HL-60/S4 treated with retinoic acid at 250 ng/mL for 4 days and 3 days (cell line): Measurements from ENCODE around the gene ABL1.

Source experiments
- in situ Hi-C: fragments of 300-500 bp; cut with MboI; formaldehyde crosslinking; loops from 2 replicates; pipeline ENCODE4 v1.7.0; 2022; ENCODE audit warnings: low sequenced_read_pairs

Gene ABL1

DNA sequence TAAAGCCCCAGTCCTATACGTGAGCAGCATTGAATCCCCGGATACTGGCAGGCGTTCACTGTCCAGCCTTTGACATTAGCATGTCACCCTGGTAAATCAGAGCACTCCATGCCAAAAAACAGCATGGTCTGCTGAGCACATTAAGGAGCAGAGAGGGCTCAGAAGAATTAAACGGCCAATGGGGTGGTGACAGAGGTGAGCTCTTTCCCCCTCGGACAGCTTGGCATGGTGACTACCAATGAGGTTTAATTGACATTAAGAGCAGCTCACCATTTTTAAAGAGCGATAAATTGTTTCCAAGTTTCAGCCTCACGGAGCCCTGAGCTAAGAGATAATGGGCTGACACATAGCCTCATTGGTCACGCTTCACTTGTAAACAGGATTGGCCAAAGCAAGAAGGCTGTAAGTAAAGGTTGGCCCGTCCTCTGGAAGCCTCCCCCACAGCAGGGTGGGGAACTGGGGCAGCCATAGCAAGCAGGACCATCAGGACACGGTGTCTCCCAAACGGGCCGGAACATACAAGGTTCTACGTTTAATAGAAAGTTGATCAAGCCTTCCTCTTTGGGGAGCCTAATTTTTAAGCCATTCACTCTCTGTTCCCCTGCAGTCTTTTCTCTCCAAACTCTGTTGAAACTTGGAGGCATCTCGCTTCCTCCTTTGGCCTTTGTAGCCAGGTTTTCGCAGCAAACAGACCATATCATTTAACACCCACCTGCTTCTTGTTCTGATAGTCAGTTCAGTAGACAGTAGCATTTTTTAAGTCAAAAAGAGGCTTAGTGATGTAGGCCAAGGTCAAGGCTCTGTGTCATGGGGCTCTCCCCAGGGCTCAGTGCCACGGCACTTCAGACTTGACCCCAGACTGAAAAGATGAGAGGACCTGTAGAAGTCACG, 35.7 kb downstream of the ABL1 start:
- in situ Hi-C loops, result loop anchor here (10.0 kb wide), 1 partner anchor 166 kb away; no protein-coding TSS in a partner anchor

DNA sequence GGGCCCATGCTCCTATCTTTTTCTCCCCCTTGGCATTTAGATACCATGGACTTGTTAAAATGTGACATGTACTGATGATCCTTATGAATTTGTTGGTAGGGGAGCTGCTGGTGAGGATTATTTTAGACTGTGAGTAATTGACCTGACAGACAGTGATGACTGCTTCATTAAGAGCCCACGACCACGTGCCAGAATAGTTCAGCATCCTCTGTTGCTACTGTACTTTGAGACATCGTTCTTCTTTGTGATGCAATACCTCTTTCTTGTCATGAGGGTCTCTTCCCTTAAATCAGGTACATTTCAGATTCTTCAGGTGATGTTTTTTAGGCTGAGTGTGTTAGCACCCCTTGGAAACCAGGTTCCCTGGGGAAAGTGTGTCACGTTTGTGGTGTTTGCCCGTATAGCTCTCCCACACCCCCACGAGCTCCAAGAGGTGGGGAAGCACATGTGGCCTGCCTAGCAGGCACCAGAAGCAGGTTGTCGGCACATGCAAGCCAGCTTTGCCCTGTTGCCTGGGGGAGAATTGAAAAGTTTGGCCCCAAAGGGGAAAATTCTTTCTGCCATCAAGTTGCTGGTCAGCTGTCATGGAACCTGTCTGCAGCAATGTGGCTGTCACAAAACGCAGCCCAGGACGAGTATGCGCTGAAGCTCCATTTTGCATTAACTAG, 36.5 kb downstream of the ABL1 start:
- in situ Hi-C loops, result loop anchor here (10.0 kb wide), 1 partner anchor 167 kb away; no protein-coding TSS in a partner anchor

DNA sequence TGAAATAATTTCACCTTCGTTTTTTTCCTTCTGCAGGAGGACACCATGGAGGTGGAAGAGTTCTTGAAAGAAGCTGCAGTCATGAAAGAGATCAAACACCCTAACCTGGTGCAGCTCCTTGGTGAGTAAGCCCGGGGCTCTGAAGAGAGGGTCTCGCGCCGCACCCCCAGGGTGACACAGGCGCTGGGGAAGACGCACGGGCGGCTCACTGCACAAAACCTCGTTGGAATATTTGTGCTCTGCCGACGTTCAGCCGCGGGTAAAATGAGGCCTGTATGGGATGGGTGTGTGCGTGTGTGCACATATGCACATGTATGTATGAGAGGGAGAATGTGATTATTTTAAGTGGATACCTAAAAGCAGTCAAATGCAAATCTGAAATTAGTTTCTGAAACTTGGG, 37.0 kb downstream of the ABL1 start:
- in situ Hi-C loops, result loop anchor here (10.0 kb wide), 1 partner anchor 167 kb away; no protein-coding TSS in a partner anchor

DNA sequence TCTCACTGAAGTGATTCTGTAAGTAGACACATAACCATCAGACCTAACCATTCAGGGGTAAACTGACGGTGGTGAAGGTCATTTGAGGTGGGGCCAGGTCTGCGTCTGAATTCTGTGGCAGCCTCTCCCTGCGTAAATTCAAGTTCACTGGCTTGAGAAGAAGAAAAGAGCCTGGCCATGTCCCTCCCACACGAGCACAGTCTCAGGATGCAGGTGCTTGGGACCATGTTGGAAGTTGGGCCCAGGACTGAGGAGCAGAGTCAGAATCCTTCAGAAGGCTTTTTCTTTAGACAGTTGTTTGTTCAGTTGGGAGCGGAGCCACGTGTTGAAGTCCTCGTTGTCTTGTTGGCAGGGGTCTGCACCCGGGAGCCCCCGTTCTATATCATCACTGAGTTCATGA, 37.5 kb downstream of the ABL1 start:
- in situ Hi-C loops, result loop anchor here (10.0 kb wide), 1 partner anchor 168 kb away; no protein-coding TSS in a partner anchor

DNA sequence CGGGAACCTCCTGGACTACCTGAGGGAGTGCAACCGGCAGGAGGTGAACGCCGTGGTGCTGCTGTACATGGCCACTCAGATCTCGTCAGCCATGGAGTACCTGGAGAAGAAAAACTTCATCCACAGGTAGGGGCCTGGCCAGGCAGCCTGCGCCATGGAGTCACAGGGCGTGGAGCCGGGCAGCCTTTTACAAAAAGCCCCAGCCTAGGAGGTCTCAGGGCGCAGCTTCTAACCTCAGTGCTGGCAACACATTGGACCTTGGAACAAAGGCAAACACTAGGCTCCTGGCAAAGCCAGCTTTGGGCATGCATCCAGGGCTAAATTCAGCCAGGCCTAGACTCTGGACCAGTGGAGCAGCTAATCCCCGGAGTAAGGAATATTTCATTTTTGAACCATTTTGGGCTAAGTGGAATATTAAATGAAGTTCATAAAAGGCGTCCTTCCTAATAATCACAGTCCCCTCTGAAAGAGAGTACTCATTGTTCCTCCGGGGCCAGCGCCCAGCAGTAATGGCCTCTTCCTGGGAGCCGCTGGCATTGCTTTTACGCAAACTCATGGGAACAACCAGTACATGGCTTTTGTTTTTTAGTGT, 38.0 kb downstream of the ABL1 start:
- in situ Hi-C loops, result loop anchor here (10.0 kb wide), 1 partner anchor 168 kb away; no protein-coding TSS in a partner anchor

DNA sequence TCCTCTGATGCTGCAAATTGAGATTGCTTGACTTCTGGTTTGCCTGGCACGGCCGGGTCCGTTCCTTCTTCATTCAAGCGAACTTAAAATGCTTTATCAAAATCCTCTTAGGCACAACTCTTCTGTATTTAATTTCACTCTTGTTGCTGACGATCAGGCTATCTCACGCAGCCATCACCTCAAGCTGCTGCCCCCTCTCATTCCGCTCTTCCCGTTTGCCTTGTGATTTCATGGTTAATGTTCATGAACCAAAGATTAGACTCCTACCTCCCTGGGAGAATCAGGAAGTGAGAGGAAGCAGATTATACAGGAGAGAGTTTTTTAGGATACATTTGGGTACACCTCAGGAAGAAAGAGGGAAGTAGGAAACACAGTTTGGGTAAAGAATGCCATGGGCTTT, 38.9 kb downstream of the ABL1 start:
- in situ Hi-C loops, result loop anchor here (10.0 kb wide), 1 partner anchor 169 kb away; no protein-coding TSS in a partner anchor

DNA sequence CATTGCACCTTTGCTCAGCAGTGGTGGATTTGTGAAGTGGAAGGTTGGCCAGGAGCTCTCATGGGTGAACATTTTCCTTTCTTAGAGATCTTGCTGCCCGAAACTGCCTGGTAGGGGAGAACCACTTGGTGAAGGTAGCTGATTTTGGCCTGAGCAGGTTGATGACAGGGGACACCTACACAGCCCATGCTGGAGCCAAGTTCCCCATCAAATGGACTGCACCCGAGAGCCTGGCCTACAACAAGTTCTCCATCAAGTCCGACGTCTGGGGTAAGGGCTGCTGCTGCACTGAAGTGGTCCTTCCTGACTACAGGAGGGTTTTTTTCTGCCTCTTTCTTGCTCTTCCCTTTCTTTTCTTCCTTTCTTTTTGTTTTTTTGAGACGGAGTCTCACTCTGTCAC, 39.7 kb downstream of the ABL1 start:
- in situ Hi-C loops, result loop anchor here (10.0 kb wide), 1 partner anchor 170 kb away; no protein-coding TSS in a partner anchor

DNA sequence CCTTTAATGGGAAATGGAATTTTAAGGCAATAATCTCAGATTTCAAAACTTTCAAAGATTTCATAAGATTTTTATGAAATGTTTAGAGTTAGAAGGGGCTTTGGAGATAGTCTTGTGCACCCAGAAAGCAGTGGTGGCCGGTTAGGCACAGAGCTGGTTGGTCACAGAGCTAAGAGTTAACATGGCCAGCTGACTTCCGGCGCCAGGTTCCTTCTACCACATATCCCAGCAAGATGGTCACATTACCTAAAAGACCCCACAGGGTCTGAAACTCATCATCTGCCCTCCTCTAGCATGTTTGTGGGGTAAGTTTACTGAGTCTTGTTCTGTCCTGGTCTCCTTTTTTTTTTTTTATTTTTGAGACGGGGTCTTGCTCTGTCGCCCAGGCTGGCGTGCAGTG, 42.2 kb downstream of the ABL1 start:
- in situ Hi-C loops, result loop anchor here (10.0 kb wide), 1 partner anchor 172 kb away; no protein-coding TSS in a partner anchor

DNA sequence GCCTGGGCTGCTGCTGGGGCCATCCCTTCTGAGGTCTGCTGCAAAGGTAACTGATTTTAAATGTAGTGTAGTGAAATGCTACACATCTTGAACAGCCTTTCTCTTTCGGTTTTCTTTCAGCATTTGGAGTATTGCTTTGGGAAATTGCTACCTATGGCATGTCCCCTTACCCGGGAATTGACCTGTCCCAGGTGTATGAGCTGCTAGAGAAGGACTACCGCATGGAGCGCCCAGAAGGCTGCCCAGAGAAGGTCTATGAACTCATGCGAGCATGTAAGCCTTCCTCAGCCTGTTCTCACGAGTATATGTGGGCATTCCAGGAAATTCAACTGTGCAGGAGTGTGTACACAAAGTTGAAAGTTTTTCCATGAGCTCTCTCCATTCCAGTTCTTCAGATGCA, 43.2 kb downstream of the ABL1 start:
- in situ Hi-C loops, result loop anchor here (10.0 kb wide), 1 partner anchor 173 kb away; no protein-coding TSS in a partner anchor

DNA sequence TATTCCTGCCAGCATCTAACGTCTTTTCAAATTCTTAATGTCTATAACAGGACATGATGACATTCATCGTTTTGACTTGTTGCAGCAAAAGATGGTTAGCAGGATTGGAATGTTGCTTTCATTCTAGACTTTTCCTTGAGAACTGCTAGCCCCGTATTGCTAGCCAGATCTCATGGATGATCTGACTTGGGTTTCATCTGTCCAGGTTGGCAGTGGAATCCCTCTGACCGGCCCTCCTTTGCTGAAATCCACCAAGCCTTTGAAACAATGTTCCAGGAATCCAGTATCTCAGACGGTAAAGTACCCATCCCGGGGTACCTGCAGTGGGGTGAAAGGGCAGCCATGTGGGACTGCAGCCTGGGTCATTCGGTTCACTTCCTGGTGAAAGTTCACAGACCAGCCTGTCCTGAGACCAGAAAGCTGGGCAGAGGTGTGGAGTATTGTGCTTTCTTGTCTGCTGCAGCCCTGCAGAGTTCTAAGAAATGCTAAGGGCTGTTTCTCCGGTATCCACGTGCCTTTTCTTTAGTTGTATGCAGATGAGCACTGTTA, 44.9 kb downstream of the ABL1 start:
- in situ Hi-C loops, result loop anchor here (10.0 kb wide), 1 partner anchor 175 kb away; no protein-coding TSS in a partner anchor

DNA sequence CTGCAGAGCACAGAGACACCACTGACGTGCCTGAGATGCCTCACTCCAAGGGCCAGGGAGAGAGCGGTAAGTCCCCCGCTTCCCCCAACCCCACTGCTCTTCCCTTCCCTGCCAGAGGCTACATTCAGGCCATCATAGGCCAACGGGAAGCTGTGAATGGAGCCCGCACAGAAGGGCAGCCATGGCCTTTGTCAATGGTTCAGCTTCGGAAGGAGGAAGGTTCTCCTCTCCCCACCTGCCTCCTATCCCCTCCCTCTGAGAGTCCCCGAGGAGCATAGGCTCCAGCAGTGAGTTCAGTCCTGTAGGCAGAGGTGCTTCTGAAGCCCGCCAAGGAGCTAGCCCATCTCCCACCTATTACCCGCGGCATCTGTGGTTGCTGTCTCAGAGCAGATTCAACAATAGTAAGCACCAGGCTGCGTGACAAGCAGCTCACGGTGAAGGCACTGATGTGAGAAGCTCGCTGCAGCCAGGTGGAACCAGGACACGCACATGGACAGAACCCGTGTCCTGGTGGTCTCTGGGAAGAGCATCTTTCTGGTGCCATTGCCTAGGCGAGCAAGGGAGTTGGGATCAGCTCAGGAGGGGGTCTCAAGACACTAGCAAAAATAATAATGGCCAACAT, 45.7 kb downstream of the ABL1 start:
- in situ Hi-C loops, result no loop called here

DNA sequence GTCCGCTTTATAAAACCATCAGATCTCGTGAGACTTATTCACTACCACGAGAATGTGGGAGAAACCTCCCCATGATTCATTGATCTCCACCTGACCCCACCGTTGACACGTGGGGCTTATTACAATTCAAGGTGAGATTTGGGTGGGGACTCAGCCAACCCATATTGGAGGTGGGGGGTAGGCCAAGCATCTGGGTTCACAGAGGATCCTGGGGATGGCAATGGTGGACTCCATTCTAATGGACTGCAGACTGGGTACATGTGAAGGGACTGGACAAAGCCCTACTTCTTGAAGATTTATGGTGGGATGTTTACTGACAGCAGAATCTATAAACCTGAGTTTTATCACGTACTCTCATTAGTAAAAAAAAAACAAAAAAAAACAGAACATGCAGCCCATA, 46.5 kb downstream of the ABL1 start:
- in situ Hi-C loops, result no loop called here

DNA sequence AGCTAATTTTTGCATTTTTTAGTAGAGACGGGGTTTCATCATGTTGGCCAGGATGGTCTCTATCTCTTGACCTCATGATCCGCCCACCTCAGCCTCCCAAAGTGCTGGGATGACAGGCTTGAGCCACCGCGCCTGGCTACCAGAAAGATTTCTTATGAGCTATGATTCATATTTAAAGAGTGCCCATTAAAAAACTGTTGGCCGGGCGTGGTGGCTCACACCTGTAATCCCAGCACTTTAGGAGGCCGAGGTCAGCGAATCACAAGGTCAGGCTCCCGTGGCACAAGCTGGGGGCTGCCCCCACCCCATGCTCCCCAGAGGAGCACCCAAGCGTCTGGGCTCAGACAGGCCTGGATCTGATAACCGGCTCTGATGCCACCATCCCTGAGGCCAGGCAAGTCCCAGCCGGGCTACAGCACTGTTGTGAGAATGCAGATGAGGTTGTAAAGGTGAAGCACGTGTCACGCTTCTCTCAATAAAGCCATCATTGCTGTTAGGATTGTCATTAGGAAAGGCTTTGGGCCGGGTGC, 47.7 kb downstream of the ABL1 start:
- in situ Hi-C loops, result no loop called here

DNA sequence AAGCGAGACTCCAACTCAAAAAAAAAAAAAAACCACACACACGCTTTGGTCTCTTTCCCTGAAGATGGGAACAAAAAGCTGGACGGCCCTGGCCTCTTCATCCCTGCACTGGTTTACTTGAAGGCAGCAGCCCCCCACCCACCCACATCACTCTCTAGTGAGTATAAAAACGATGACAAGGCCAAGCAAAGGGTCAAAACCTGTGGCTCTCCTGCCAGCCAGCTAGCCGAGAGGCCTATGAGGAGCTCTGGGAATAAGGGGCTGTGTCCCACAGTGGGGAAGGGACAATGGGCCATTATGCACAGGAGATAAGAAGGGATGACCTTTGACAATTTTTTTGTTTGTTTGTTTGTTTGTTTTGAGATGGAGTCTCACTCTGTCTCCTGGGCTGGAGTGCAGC, 48.4 kb downstream of the ABL1 start:
- in situ Hi-C loops, result no loop called here

DNA sequence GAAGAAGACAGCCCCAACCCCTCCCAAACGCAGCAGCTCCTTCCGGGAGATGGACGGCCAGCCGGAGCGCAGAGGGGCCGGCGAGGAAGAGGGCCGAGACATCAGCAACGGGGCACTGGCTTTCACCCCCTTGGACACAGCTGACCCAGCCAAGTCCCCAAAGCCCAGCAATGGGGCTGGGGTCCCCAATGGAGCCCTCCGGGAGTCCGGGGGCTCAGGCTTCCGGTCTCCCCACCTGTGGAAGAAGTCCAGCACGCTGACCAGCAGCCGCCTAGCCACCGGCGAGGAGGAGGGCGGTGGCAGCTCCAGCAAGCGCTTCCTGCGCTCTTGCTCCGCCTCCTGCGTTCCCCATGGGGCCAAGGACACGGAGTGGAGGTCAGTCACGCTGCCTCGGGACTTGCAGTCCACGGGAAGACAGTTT, 49.1 kb downstream of the ABL1 start:
- in situ Hi-C loops, result no loop called here

DNA sequence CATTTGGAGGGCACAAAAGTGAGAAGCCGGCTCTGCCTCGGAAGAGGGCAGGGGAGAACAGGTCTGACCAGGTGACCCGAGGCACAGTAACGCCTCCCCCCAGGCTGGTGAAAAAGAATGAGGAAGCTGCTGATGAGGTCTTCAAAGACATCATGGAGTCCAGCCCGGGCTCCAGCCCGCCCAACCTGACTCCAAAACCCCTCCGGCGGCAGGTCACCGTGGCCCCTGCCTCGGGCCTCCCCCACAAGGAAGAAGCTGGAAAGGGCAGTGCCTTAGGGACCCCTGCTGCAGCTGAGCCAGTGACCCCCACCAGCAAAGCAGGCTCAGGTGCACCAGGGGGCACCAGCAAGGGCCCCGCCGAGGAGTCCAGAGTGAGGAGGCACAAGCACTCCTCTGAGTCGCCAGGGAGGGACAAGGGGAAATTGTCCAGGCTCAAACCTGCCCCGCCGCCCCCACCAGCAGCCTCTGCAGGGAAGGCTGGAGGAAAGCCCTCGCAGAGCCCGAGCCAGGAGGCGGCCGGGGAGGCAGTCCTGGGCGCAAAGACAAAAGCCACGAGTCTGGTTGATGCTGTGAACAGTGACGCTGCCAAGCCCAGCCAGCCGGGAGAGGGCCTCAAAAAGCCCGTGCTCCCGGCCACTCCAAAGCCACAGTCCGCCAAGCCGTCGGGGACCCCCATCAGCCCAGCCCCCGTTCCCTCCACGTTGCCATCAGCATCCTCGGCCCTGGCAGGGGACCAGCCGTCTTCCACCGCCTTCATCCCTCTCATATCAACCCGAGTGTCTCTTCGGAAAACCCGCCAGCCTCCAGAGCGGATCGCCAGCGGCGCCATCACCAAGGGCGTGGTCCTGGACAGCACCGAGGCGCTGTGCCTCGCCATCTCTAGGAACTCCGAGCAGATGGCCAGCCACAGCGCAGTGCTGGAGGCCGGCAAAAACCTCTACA, 49.8 kb downstream of the ABL1 start:
- in situ Hi-C loops, result no loop called here

DNA sequence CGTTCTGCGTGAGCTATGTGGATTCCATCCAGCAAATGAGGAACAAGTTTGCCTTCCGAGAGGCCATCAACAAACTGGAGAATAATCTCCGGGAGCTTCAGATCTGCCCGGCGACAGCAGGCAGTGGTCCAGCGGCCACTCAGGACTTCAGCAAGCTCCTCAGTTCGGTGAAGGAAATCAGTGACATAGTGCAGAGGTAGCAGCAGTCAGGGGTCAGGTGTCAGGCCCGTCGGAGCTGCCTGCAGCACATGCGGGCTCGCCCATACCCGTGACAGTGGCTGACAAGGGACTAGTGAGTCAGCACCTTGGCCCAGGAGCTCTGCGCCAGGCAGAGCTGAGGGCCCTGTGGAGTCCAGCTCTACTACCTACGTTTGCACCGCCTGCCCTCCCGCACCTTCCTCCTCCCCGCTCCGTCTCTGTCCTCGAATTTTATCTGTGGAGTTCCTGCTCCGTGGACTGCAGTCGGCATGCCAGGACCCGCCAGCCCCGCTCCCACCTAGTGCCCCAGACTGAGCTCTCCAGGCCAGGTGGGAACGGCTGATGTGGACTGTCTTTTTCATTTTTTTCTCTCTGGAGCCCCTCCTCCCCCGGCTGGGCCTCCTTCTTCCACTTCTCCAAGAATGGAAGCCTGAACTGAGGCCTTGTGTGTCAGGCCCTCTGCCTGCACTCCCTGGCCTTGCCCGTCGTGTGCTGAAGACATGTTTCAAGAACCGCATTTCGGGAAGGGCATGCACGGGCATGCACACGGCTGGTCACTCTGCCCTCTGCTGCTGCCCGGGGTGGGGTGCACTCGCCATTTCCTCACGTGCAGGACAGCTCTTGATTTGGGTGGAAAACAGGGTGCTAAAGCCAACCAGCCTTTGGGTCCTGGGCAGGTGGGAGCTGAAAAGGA, 50.7 kb downstream of the ABL1 start:
- in situ Hi-C loops, result no loop called here

DNA sequence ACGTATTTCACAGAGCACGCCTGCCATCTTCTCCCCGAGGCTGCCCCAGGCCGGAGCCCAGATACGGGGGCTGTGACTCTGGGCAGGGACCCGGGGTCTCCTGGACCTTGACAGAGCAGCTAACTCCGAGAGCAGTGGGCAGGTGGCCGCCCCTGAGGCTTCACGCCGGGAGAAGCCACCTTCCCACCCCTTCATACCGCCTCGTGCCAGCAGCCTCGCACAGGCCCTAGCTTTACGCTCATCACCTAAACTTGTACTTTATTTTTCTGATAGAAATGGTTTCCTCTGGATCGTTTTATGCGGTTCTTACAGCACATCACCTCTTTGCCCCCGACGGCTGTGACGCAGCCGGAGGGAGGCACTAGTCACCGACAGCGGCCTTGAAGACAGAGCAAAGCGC, 51.9 kb downstream of the ABL1 start:
- in situ Hi-C loops, result no loop called here
